Endothelial cell of umbilical vein (primary cell): Measurements from ENCODE around the gene MMADHC. TPM values are rescaled to one million over a fixed set of nuclear protein-coding genes. Genes with fewer than 3 reads are reported as not detected.

ENCODE experiments used
- BruUV-seq: library from RNA; stranded (reverse); fragments of 400-500 nt; replicated peaks from 2 replicates; lab custom pipeline; 2021; lab: Mats Ljungman, UMichigan
- CTCF ChIA-PET: fragments of 300-600, 350-600 bp; sonication (Branson Sonifier 250); formaldehyde crosslinking; loops from one replicate; lab custom pipeline; 2021; ENCODE audit warnings: antibody characterized with exemption, inconsistent platforms; lab: Charles Lee
- POLR2A ChIA-PET: fragments of 300-600, 350-600 bp; sonication (Branson Sonifier 250); formaldehyde crosslinking; loops from one replicate; lab custom pipeline; 2021; ENCODE audit warnings: antibody characterized with exemption, inconsistent platforms; lab: Charles Lee
- DNase-seq: peaks from one replicate; pipeline ENCODE4 v3.0.0-alpha.2; 2011; ENCODE audit warnings: low read depth, low spot score
- FAIRE-seq: peaks from 2 replicates; lab custom pipeline; 2011; peaks lifted over from hg19 to GRCh38; lab: Jason Lieb, UNC
- H2AFZ ChIP-seq: 2 replicates; pipeline ENCODE4 v1.6.0; 2012; ENCODE audit warnings: low read depth, low read length, control low read depth, inconsistent platforms
- H3K27ac ChIP-seq: 2 replicates; pipeline ENCODE4 v1.5.1; 2011; ENCODE audit warnings: low read depth, mild to moderate bottlenecking, control low read depth, low read length, moderate library complexity; ENCODE audit not compliant: insufficient read depth
- H3K27me3 ChIP-seq, 2 experiments: 2 replicates each; pipeline versions ENCODE4 v1.6.0 to v1.6.1; 2011; ENCODE audit warnings: low read length in 2 of 2, mixed read lengths in 1 of 2; ENCODE audit not compliant: control insufficient read depth in 2 of 2, insufficient read depth in 2 of 2
- H3K36me3 ChIP-seq, 2 experiments: 2 replicates in 1 of 2; 3 replicates in 1 of 2; pipeline ENCODE4 v1.5.1; 2011; ENCODE audit warnings: low read length in 2 of 2, mild to moderate bottlenecking in 1 of 2, moderate library complexity in 1 of 2; ENCODE audit not compliant: control insufficient read depth in 2 of 2, insufficient read depth in 2 of 2; ENCODE audit errors: extremely low read depth in 1 of 2
- H3K4me1 ChIP-seq: 3 replicates; pipeline ENCODE4 v1.5.1; 2011; ENCODE audit warnings: mild to moderate bottlenecking, low read length; ENCODE audit not compliant: control insufficient read depth, insufficient read depth; ENCODE audit errors: extremely low read depth
- H3K4me2 ChIP-seq: 2 replicates; pipeline ENCODE4 v1.6.1; 2011; ENCODE audit warnings: low read length, control low read depth, mixed read lengths; ENCODE audit not compliant: insufficient read depth
- H3K4me3 ChIP-seq, 3 experiments: fragments of 200-600 bp in 1 of 3; sonication (generic), shearing (Covaris generic) in 1 of 3; replicated peaks in 1 of 3; 2 replicates each; pipeline ENCODE4 v1.5.1; 2011 to 2016; ENCODE audit warnings: control low read depth in 3 of 3, low read length in 3 of 3, mild to moderate bottlenecking in 2 of 3, inconsistent platforms in 1 of 3, low read depth in 1 of 3, moderate library complexity in 1 of 3; ENCODE audit not compliant: insufficient read depth in 1 of 3
- H3K79me2 ChIP-seq: 2 replicates; pipeline ENCODE4 v1.6.0; 2012; ENCODE audit warnings: low read length, inconsistent platforms; ENCODE audit not compliant: control insufficient read depth, insufficient read depth
- H3K9ac ChIP-seq: replicated peaks from 2 replicates; pipeline ENCODE3; 2011; ENCODE audit warnings: low read length, control low read depth; ENCODE audit not compliant: insufficient read depth; ENCODE audit errors: extremely low read depth
- H3K9me1 ChIP-seq: replicated peaks from 3 replicates; pipeline ENCODE4 v1.6.0; 2011; ENCODE audit warnings: mild to moderate bottlenecking, low read length; ENCODE audit not compliant: control insufficient read depth, insufficient read depth; ENCODE audit errors: extremely low read depth
- H3K9me3 ChIP-seq: replicated peaks from 2 replicates; pipeline ENCODE4 v1.5.1; 2012; ENCODE audit warnings: low read length, inconsistent platforms; ENCODE audit not compliant: control insufficient read depth, insufficient read depth
- H4K20me1 ChIP-seq: replicated peaks from 2 replicates; pipeline ENCODE3; 2011; ENCODE audit warnings: mild to moderate bottlenecking, low read length; ENCODE audit not compliant: control insufficient read depth, insufficient read depth; ENCODE audit errors: extremely low read depth
- EZH2 ChIP-seq: IDR thresholded peaks from 2 replicates; pipeline ENCODE4 v1.6.1; 2012; ENCODE audit warnings: borderline replicate concordance, low read depth, mild to moderate bottlenecking, moderate library complexity, low read length, inconsistent platforms; ENCODE audit not compliant: severe bottlenecking
- FOS ChIP-seq: IDR thresholded peaks from 2 replicates; pipeline ENCODE4 v1.6.1; 2011; ENCODE audit warnings: mild to moderate bottlenecking, low read length, moderate library complexity, borderline replicate concordance; ENCODE audit not compliant: insufficient read depth
- GATA2 ChIP-seq: IDR thresholded peaks from 2 replicates; pipeline ENCODE4 v1.7.0; 2011; ENCODE audit warnings: low read depth, mild to moderate bottlenecking, moderate library complexity, mixed read lengths, low read length; ENCODE audit not compliant: insufficient read length, insufficient read depth
- JUN ChIP-seq: IDR thresholded peaks from 2 replicates; pipeline ENCODE4 v1.6.1; 2011; ENCODE audit warnings: borderline replicate concordance, low read depth; ENCODE audit not compliant: insufficient read length, insufficient read depth
- MYC ChIP-seq: IDR thresholded peaks from one replicate; pipeline ENCODE4 v1.6.1; 2011; ENCODE audit warnings: mild to moderate bottlenecking, low read depth, low read length
- POLR2A ChIP-seq: IDR thresholded peaks from 2 replicates; pipeline ENCODE4 v1.6.1; 2012; ENCODE audit warnings: low read depth, mild to moderate bottlenecking, control low read depth, low read length
- POLR2AphosphoS5 ChIP-seq: IDR thresholded peaks from 2 replicates; pipeline ENCODE4 v1.6.1; 2012; ENCODE audit warnings: low read depth, mild to moderate bottlenecking, control low read depth, low read length, moderate library complexity; ENCODE audit not compliant: insufficient read depth
- dilution Hi-C: fragments of 300-500 bp; cut with MboI; formaldehyde crosslinking; loops from one replicate; pipeline ENCODE4 v1.15.0; 2019; ENCODE audit warnings: low sequenced_read_pairs; ENCODE audit not compliant: extremely low pct_ligation_motif_present
- intact Hi-C: fragments of 100-400 bp; cut with micrococcal nuclease; formaldehyde crosslinking; loops from one replicate; pipeline ENCODE4 v1.10.0; 2022
- polyA plus RNA-seq, 4 experiments: library from polyadenylated mRNA; depleted of rRNA in 3 of 4; stranded (reverse) in 3 of 4; unstranded in 1 of 4; fragments of >200 nt; gene quantifications; 2 replicates each; pipeline versions ENCODE4 v1.2.1 to v1.2.3, GENCODE V29; 2011 to 2012; ENCODE audit warnings: missing spikeins in 1 of 4
- total RNA-seq: library from RNA; stranded (reverse); gene quantifications from 2 replicates; pipeline ENCODE4 v1.2.3, GENCODE V29; 2021
- TF ChIP-seq, protein P1 (sequence below), 2 donors: IDR thresholded peaks; 1 replicate in 1 of 2; 2 replicates in 1 of 2; pipeline ENCODE4 v1.5.1; 2011; ENCODE audit warnings: low read length in 2 of 2, mild to moderate bottlenecking in 2 of 2, moderate library complexity in 2 of 2, control low read depth in 1 of 2, inconsistent platforms in 1 of 2, low read depth in 1 of 2; ENCODE audit not compliant: insufficient read depth in 1 of 2; ENCODE audit errors: extremely low read depth in 1 of 2
- TF ChIP-seq, protein P2 (sequence below): IDR thresholded peaks from 2 replicates; pipeline ENCODE4 v1.6.1; 2011; ENCODE audit not compliant: insufficient read depth, insufficient read length

MMADHC gene
- total and polyA plus RNA-seq, 2 donors (not counting 3 experiments of a cell fraction or from before 2014, with no cell fraction given) = 53.4 to 115 TPM

DNA sequence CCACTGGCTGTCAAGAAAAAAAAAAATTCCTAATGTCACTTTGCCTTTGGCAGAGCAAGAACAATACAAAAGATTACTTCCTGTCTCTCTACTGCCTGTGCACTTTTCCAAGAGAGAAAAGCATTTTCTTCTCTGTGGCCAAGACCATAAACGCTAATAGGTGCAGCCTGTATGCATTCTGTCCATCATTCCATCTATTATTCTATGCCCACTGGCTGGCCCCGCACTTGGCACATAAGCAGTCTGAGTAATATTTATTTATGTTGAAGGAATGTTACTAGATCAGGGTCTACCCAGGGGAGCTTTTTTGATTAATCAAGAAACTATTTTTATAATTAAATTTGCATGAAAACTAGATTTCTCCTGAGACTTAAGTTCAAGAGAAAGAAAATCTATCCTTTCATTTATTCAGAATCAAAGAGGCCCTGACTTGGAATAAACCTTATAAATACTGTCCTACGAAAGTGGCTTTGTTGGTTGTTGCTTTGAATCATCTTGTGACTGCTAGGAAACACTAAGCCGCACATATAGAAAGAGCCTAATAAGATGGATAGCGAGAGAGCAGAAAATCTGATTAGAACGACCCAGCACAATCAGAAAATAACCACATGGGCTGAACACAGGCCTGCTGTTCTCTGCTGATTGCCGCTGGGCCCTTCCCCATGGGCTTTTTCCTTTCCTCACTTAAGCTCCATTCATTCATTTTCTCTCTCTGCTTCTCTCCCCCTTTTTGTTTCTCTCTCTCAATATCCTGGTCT is 59.4 kb downstream of the MMADHC start:
- Histone ChIP-seq H3K9me1 (no peaks in the 10 kb centered on the region), H3K4me2 (no peak overlapping the region), H3K36me3 (no peaks in the 10 kb centered on the region), H3K9ac (no peak overlapping the region), H2AFZ (no peak overlapping the region), H4K20me1 (no peaks in the 10 kb centered on the region), H3K4me3 (no peak overlapping the region), H3K27me3 (peaks cover 0 to 3% of the 10 kb centered on the region in 2 experiments), H3K27ac (no peak overlapping the region), H3K4me1 (no peaks in the 10 kb centered on the region), H3K9me3 (no peaks in the 10 kb centered on the region), H3K79me2 (no peaks in the 10 kb centered on the region)
- POLR2A ChIA-PET = no interaction called here
- TF ChIP-seq, protein P1, sequence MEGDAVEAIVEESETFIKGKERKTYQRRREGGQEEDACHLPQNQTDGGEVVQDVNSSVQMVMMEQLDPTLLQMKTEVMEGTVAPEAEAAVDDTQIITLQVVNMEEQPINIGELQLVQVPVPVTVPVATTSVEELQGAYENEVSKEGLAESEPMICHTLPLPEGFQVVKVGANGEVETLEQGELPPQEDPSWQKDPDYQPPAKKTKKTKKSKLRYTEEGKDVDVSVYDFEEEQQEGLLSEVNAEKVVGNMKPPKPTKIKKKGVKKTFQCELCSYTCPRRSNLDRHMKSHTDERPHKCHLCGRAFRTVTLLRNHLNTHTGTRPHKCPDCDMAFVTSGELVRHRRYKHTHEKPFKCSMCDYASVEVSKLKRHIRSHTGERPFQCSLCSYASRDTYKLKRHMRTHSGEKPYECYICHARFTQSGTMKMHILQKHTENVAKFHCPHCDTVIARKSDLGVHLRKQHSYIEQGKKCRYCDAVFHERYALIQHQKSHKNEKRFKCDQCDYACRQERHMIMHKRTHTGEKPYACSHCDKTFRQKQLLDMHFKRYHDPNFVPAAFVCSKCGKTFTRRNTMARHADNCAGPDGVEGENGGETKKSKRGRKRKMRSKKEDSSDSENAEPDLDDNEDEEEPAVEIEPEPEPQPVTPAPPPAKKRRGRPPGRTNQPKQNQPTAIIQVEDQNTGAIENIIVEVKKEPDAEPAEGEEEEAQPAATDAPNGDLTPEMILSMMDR (IDR thresholded peaks at IDR 0.05; ENCODE audit: extremely low read depth in 1 of 2, insufficient read depth in 1 of 2, low read depth in 1 of 2, low read length in 2 of 2) = no peak
- no peak for TF ChIP-seq JUN
- no peak for TF ChIP-seq FOS
- no peak for TF ChIP-seq POLR2AphosphoS5
- TF ChIP-seq POLR2A = no peak
- TF ChIP-seq GATA2 = no peak
- TF ChIP-seq EZH2 = no peak
- TF ChIP-seq MYC = no peak
- TF ChIP-seq, protein P2, sequence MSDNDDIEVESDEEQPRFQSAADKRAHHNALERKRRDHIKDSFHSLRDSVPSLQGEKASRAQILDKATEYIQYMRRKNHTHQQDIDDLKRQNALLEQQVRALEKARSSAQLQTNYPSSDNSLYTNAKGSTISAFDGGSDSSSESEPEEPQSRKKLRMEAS = no peak
- dilution Hi-C loops (no loop called here), intact Hi-C loops (no loop called here)
- no TSS peak for BruUV-seq
- DNase-seq = no peak
- no peak for FAIRE-seq
- CTCF ChIA-PET = interaction anchor here (1.4 kb wide), 1 partner anchor 511 kb away, joined by 3 read pairs; no protein-coding TSS in a partner anchor
